ENCODE results near the gene ANKK1.

ANKK1 gene

DNA sequence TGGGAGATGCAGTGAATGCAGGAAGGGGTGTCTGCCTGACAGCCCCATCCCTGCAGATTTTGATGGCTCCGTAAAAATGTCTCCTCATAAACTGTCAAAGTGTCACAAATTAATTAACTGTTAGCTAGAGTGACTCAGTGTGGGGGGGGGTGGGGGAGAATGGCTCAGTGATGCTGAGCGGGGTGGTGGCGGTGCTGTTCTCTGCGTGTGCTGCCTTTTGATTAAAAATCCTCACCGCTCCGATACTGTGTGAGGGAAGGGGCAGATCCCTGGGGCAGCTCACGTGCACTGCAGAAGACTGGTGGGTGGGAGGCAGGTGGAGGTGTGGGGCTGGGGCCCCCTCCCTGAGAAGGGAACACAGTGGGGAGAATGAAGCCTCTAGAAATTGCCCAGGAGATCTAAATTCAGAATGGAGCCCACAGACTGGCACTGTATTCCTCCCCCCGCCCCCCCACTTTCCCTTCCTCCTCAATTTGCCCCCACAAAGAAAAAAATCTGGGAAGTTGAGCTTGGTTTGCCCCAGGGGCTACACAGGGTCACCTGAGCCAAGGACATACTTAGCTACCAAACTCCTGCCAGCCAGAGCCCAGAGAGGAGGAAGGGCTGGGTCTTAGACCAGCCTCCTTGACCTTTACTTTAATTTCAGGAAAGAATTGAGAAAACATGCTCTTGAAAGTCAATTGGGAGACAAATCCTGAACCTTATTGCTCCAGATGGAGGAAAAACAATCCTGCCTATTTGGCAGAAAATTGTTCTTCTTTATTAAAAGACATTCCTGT, 47.8 kb downstream of the ANKK1 start:
- TF ChIP-seq, protein P1, sequence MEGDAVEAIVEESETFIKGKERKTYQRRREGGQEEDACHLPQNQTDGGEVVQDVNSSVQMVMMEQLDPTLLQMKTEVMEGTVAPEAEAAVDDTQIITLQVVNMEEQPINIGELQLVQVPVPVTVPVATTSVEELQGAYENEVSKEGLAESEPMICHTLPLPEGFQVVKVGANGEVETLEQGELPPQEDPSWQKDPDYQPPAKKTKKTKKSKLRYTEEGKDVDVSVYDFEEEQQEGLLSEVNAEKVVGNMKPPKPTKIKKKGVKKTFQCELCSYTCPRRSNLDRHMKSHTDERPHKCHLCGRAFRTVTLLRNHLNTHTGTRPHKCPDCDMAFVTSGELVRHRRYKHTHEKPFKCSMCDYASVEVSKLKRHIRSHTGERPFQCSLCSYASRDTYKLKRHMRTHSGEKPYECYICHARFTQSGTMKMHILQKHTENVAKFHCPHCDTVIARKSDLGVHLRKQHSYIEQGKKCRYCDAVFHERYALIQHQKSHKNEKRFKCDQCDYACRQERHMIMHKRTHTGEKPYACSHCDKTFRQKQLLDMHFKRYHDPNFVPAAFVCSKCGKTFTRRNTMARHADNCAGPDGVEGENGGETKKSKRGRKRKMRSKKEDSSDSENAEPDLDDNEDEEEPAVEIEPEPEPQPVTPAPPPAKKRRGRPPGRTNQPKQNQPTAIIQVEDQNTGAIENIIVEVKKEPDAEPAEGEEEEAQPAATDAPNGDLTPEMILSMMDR (IDR thresholded peaks at IDR 0.05; ENCODE audit: low read depth, low read length) = no peak
- no peak for TF ChIP-seq POLR2A (IDR thresholded peaks at IDR 0.05; ENCODE audit: extremely low read depth, insufficient read length)
- no peak for TF ChIP-seq MYC (IDR thresholded peaks at IDR 0.05; ENCODE audit: low read depth, low read length)
- TF ChIP-seq, protein P2, sequence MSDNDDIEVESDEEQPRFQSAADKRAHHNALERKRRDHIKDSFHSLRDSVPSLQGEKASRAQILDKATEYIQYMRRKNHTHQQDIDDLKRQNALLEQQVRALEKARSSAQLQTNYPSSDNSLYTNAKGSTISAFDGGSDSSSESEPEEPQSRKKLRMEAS (IDR thresholded peaks at IDR 0.05; ENCODE audit: low read depth, low read length) = no peak
- DNase-seq (ENCODE audit: low read depth) = no peak
- H3K4me3 ChIP-seq (ENCODE audit: low read depth, low read length) = no peak overlapping the region

DNA sequence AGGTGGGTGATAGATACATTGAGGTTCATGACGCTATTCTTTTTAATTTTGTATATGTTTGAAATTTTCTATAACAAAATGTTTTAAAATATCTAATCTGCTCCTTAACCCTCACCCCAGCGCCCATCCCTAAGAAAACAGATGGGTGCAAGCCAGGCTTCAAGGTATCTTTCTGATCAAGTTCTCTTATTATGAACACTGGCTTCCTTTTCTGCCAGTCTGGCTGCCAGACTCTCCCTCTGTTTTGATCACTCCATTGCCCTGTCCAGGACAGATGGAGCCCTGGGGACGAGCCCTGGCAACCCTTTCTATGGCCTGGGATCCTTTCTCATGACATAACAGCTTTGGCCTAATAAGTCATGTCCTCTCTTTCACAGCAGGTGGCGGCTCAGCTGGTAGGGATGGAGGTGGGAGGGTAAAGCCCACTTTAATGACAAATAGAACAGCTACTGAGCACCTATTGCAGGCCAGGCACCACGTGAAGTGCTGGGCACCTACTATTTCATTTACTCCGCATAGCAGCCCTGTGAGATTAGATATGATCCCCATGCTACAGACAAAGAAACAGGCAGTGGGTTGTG, 49.2 kb downstream of the ANKK1 start:
- DNase-seq (ENCODE audit: low read depth) = no peak
- TF ChIP-seq POLR2A (IDR thresholded peaks at IDR 0.05; ENCODE audit: extremely low read depth, insufficient read length) (no peak), MYC (IDR thresholded peaks at IDR 0.05; ENCODE audit: low read depth, low read length) (no peak)
- TF ChIP-seq, protein P2 (IDR thresholded peaks at IDR 0.05; ENCODE audit: low read depth, low read length) = no peak
- TF ChIP-seq, protein P1 (IDR thresholded peaks at IDR 0.05; ENCODE audit: low read depth, low read length) = no peak
- no peak overlapping the region for H3K4me3 ChIP-seq (ENCODE audit: low read depth, low read length)

DNA sequence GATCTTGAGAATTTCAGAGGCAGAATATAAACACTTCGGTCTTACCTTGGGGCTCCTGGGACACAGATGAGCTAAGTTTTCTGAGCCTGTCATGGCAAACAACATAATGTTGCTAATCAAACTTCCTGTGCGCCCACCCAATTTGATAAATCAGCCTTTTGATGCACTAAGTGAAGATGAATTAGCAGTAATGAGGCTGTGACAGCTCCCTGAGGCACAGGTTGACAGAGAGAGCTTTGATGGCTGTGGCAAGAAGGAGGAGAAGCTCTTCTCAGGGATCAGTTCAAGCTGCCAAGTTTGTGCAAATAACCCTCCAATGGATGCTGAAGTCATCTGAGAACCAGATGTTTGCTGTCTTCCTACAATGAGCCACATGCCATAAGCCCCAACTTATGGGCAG, 53.2 kb downstream of the ANKK1 start:
- no peak overlapping the region for H3K4me3 ChIP-seq (ENCODE audit: low read depth, low read length)
- no peak for DNase-seq (ENCODE audit: low read depth)
- TF ChIP-seq, protein P1 (IDR thresholded peaks at IDR 0.05; ENCODE audit: low read depth, low read length) = no peak
- TF ChIP-seq, protein P2 (IDR thresholded peaks at IDR 0.05; ENCODE audit: low read depth, low read length) = no peak
- TF ChIP-seq POLR2A (IDR thresholded peaks at IDR 0.05; ENCODE audit: extremely low read depth, insufficient read length) = no peak
- no peak for TF ChIP-seq MYC (IDR thresholded peaks at IDR 0.05; ENCODE audit: low read depth, low read length)

DNA sequence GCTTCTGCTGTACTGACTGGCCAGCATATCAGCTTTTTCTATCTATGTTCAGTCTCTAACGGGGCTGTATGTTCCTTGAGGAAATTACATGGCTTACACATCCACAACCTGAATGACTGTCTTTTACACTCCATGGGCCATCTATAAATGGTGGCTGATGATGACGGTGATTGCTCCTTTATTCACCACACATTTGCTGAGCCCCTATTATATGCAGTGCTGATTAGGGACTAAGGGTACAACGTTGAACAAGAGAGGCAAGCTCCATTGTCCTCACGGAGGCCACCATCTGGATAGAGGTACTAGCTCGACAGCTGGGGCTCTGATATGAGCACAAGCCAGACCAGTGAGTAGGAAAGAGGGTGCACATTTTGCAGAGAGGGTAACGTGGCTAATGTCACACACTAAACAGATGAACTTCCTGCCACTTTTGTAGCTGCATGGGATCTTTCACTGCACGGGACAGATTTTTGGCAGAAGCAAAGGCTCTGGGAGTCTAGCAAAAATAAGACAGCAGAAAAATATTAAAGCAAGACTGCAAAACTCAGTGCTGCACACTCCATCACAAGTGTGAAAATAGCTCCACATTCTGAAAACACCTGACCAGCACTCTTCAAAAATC, 57.0 kb downstream of the ANKK1 start:
- no peak for DNase-seq (ENCODE audit: low read depth)
- TF ChIP-seq, protein P2 (IDR thresholded peaks at IDR 0.05; ENCODE audit: low read depth, low read length) = no peak
- TF ChIP-seq, protein P1 (IDR thresholded peaks at IDR 0.05; ENCODE audit: low read depth, low read length) = no peak
- TF ChIP-seq POLR2A (IDR thresholded peaks at IDR 0.05; ENCODE audit: extremely low read depth, insufficient read length) (no peak), MYC (IDR thresholded peaks at IDR 0.05; ENCODE audit: low read depth, low read length) (no peak)
- no peak overlapping the region for H3K4me3 ChIP-seq (ENCODE audit: low read depth, low read length)

DNA sequence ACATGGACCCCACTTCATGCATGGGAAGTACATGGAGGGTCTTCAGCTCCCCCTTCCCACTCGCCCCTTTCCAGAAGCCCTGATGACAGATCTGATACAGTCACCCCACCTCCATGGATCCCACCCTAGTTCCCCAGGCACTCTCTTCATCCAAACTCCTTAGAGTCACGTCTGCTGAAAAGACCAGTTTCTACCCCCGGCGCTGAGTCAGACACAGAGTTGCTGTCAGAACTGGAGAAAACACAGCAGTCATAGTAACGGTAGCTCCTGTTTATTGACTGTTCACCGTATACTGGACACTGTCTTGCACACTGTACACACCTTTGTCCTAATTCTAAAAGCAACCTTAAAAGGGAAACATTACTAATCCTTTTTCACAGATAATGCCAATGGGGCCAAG, 58.5 kb downstream of the ANKK1 start:
- no peak overlapping the region for H3K4me3 ChIP-seq (ENCODE audit: low read depth, low read length)
- DNase-seq (ENCODE audit: low read depth) = no peak
- no peak for TF ChIP-seq POLR2A (IDR thresholded peaks at IDR 0.05; ENCODE audit: extremely low read depth, insufficient read length)
- no peak for TF ChIP-seq MYC (IDR thresholded peaks at IDR 0.05; ENCODE audit: low read depth, low read length)
- TF ChIP-seq, protein P2 (IDR thresholded peaks at IDR 0.05; ENCODE audit: low read depth, low read length) = no peak
- TF ChIP-seq, protein P1 (IDR thresholded peaks at IDR 0.05; ENCODE audit: low read depth, low read length) = no peak

Data from NB4 (cell line).